B cell (primary cell): ENCODE data around the gene KRTAP10-3.

Experiments used
- EZH2 ChIP-seq: IDR thresholded peaks from 2 replicates; pipeline ENCODE4 v1.6.1; 2012; ENCODE audit warnings: borderline replicate concordance, low read depth, mild to moderate bottlenecking, moderate library complexity, low read length; ENCODE audit not compliant: insufficient read depth, poor library complexity, severe bottlenecking
- TF ChIP-seq, protein P1 (sequence below): fragments of 200-600 bp; IDR thresholded peaks from one replicate; pipeline ENCODE4 v1.8.0; 2022; ENCODE audit warnings: antibody characterized with exemption, mild to moderate bottlenecking

DNA sequence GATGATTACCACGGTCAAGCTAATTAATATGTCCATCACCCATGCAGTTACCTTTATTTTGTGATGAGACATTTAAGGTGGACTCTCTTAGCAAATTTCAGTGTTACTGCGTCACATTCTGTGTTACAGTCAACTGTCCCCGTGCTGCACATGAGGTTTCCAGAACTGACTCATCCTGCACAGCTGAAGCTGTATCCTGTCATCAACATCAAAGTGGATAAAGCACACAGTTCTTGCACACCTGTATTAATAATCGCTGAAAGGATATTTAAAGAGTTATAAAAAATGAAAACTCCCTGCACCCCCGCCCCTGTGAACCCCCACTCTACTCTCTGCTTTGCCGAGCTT, 25.2 kb upstream of the KRTAP10-3 start:
- TF ChIP-seq, protein P1, sequence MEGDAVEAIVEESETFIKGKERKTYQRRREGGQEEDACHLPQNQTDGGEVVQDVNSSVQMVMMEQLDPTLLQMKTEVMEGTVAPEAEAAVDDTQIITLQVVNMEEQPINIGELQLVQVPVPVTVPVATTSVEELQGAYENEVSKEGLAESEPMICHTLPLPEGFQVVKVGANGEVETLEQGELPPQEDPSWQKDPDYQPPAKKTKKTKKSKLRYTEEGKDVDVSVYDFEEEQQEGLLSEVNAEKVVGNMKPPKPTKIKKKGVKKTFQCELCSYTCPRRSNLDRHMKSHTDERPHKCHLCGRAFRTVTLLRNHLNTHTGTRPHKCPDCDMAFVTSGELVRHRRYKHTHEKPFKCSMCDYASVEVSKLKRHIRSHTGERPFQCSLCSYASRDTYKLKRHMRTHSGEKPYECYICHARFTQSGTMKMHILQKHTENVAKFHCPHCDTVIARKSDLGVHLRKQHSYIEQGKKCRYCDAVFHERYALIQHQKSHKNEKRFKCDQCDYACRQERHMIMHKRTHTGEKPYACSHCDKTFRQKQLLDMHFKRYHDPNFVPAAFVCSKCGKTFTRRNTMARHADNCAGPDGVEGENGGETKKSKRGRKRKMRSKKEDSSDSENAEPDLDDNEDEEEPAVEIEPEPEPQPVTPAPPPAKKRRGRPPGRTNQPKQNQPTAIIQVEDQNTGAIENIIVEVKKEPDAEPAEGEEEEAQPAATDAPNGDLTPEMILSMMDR = no peak
- no peak for TF ChIP-seq EZH2
